Natural killer cell (primary cell): ENCODE data around the gene PILRB. TPM values are rescaled to one million over a fixed set of nuclear protein-coding genes. Genes with fewer than 3 reads are reported as not detected.

ENCODE experiments used
- ATAC-seq, 3 donors: fragments of 150-1000 bp in 2 of 3; fragments of 200-7000 bp in 1 of 3; cut with Tn5 transposase; 1 replicate in 1 of 3; 2 replicates in 2 of 3; pipeline ENCODE4 v1.10.0; 2021; ENCODE audit warnings: mild to moderate bottlenecking in 2 of 3, moderate library complexity in 2 of 3
- DNase-seq, 2 donors: peaks; one replicate each; pipeline versions ENCODE4 v3.0.0 to v3.0.0-alpha.2; 2013 to 2021; ENCODE audit warnings: mixed read lengths in 1 of 2
- H3K27ac ChIP-seq: one replicate; pipeline ENCODE4 v1.5.1; 2013; ENCODE audit warnings: mild to moderate bottlenecking, low read length
- H3K27me3 ChIP-seq: one replicate; pipeline ENCODE4 v1.6.1; 2013; ENCODE audit warnings: low read length; ENCODE audit not compliant: control insufficient read depth, insufficient read depth
- H3K36me3 ChIP-seq: one replicate; pipeline ENCODE4 v1.6.1; 2013; ENCODE audit warnings: low read length; ENCODE audit not compliant: control insufficient read depth, insufficient read depth
- H3K4me1 ChIP-seq: one replicate; pipeline ENCODE4 v1.6.1; 2013; ENCODE audit warnings: low read length; ENCODE audit not compliant: control insufficient read depth, insufficient read depth
- H3K4me3 ChIP-seq: one replicate; pipeline ENCODE4 v1.5.1; 2013; ENCODE audit warnings: low read length
- H3K9me3 ChIP-seq: one replicate; pipeline ENCODE4 v1.6.1; 2013; ENCODE audit warnings: low read length; ENCODE audit not compliant: control insufficient read depth, insufficient read depth
- H3K27ac Mint-ChIP-seq, 2 donors: one replicate each; pipeline ENCODE4 v1.8.0; 2022; ENCODE audit warnings: mild to moderate bottlenecking in 2 of 2, mixed read lengths in 2 of 2, moderate library complexity in 1 of 2
- H3K27me3 Mint-ChIP-seq, 2 donors: one replicate each; pipeline ENCODE4 v1.8.0; 2022; ENCODE audit warnings: low read depth in 2 of 2, mixed read lengths in 2 of 2
- H3K36me3 Mint-ChIP-seq: one replicate; pipeline ENCODE4 v1.8.0; 2022; ENCODE audit warnings: mixed read lengths
- H3K4me1 Mint-ChIP-seq, 2 donors: one replicate each; pipeline ENCODE4 v1.8.0; 2022; ENCODE audit warnings: mixed read lengths in 2 of 2
- H3K4me3 Mint-ChIP-seq: one replicate; pipeline ENCODE4 v1.8.0; 2022; ENCODE audit warnings: mild to moderate bottlenecking, moderate library complexity, mixed read lengths
- H3K9me3 Mint-ChIP-seq, 2 donors: one replicate each; pipeline ENCODE4 v1.8.0; 2022; ENCODE audit warnings: mixed read lengths in 2 of 2
- WGBS: methylation state at CpG from one replicate; pipeline ENCODE4 v1.1.7; 2013; ENCODE audit warnings: missing lambda C conversion rate; ENCODE audit not compliant: insufficient coverage; 5-methylcytosine and 5-hydroxymethylcytosine counted together
- intact Hi-C: fragments of 100-400 bp; cut with micrococcal nuclease; formaldehyde crosslinking; loops from one replicate; pipeline ENCODE4 v1.14.2; 2022
- total RNA-seq, 4 donors: library from RNA; stranded (reverse); fragments of 120-200 nt in 1 of 4; gene quantifications; one replicate each; pipeline versions ENCODE4 v1.2.3 to v1.2.4, GENCODE V29; 2013 to 2022
- TF ChIP-seq, protein P1 (sequence below): fragments of 200-600 bp; IDR thresholded peaks from one replicate; pipeline ENCODE4 v1.8.0; 2022; ENCODE audit warnings: antibody characterized with exemption

The PILRB gene
- total RNA-seq, 3 donors from 2014 or later (not counting 1 experiment from before 2014, with no cell fraction given) = 143 to 206 (median 157) TPM

GRCh38 chr7:100389437-100390088, 31.6 kb downstream of the PILRB start:
- peaks cover 0 to 5% of the 10 kb centered on the region in 2 donors for H3K4me1 Mint-ChIP-seq

GRCh38 chr7:100390286-100391009, 32.5 kb downstream of the PILRB start:
- DNase-seq = no peak
- WGBS = 91% methylated on average over 2 of the region's 3 CpGs
- H3K27ac Mint-ChIP-seq = no peak overlapping the region
- no peaks in the 10 kb centered on the region for H3K36me3 ChIP-seq
- TF ChIP-seq, protein P1, sequence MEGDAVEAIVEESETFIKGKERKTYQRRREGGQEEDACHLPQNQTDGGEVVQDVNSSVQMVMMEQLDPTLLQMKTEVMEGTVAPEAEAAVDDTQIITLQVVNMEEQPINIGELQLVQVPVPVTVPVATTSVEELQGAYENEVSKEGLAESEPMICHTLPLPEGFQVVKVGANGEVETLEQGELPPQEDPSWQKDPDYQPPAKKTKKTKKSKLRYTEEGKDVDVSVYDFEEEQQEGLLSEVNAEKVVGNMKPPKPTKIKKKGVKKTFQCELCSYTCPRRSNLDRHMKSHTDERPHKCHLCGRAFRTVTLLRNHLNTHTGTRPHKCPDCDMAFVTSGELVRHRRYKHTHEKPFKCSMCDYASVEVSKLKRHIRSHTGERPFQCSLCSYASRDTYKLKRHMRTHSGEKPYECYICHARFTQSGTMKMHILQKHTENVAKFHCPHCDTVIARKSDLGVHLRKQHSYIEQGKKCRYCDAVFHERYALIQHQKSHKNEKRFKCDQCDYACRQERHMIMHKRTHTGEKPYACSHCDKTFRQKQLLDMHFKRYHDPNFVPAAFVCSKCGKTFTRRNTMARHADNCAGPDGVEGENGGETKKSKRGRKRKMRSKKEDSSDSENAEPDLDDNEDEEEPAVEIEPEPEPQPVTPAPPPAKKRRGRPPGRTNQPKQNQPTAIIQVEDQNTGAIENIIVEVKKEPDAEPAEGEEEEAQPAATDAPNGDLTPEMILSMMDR = no peak
- no peak overlapping the region for H3K4me3 ChIP-seq
- H3K4me1 ChIP-seq = no peaks in the 10 kb centered on the region
- no peaks in the 10 kb centered on the region for H3K9me3 Mint-ChIP-seq
- no peak for ATAC-seq
- H3K36me3 Mint-ChIP-seq = no peaks in the 10 kb centered on the region
- H3K27me3 Mint-ChIP-seq = no peaks in the 10 kb centered on the region
- H3K27ac ChIP-seq = no peak overlapping the region
- H3K4me3 Mint-ChIP-seq = no peak overlapping the region
- intact Hi-C loops = no loop called here
- H3K9me3 ChIP-seq = no peaks in the 10 kb centered on the region
- no peaks in the 10 kb centered on the region for H3K27me3 ChIP-seq
- H3K4me1 Mint-ChIP-seq = peaks cover 0 to 5% of the 10 kb centered on the region in 2 donors

More at GRCh38 chr7:100389437-100390088, 31.6 kb downstream of the PILRB start:
- TF ChIP-seq, protein P1 = no peak
- no peaks in the 10 kb centered on the region for H3K9me3 ChIP-seq
- Mint-ChIP-seq H3K4me3 (no peak overlapping the region), H3K27me3 (no peaks in the 10 kb centered on the region), H3K9me3 (no peaks in the 10 kb centered on the region), H3K36me3 (no peaks in the 10 kb centered on the region), H3K27ac (no peak overlapping the region)
- H3K27me3 ChIP-seq = no peaks in the 10 kb centered on the region
- H3K36me3 ChIP-seq = no peaks in the 10 kb centered on the region
- intact Hi-C loops = no loop called here
- DNase-seq (no peak), ATAC-seq (no peak)
- no peaks in the 10 kb centered on the region for H3K4me1 ChIP-seq
- WGBS = 86% methylated on average over 9 of the region's 9 CpGs
- H3K4me3 ChIP-seq = no peak overlapping the region
- no peak overlapping the region for H3K27ac ChIP-seq

GRCh38 chr7:100393233-100393905, 35.5 kb downstream of the PILRB start:
- DNase-seq = no peak
- ATAC-seq = no peak
- intact Hi-C loops = no loop called here
- Mint-ChIP-seq H3K27me3 (no peaks in the 10 kb centered on the region), H3K27ac (no peak overlapping the region), H3K4me1 (peaks cover 19 to 22% of the 10 kb centered on the region in 2 donors), H3K4me3 (no peak overlapping the region), H3K36me3 (no peaks in the 10 kb centered on the region), H3K9me3 (no peaks in the 10 kb centered on the region)
- Histone ChIP-seq H3K27me3 (no peaks in the 10 kb centered on the region), H3K9me3 (no peaks in the 10 kb centered on the region), H3K36me3 (no peaks in the 10 kb centered on the region), H3K27ac (no peak overlapping the region), H3K4me3 (no peak overlapping the region), H3K4me1 (peaks cover 21% of the 10 kb centered on the region)
- WGBS = 65% methylated on average over 4 of the region's 4 CpGs
- TF ChIP-seq, protein P1 = no peak
